Measurements from ENCODE around the gene AQP2.

GRCh38 chr12:49916129-49916919 is 34.2 kb upstream of the AQP2 start:
- TF ChIP-seq, protein P1, sequence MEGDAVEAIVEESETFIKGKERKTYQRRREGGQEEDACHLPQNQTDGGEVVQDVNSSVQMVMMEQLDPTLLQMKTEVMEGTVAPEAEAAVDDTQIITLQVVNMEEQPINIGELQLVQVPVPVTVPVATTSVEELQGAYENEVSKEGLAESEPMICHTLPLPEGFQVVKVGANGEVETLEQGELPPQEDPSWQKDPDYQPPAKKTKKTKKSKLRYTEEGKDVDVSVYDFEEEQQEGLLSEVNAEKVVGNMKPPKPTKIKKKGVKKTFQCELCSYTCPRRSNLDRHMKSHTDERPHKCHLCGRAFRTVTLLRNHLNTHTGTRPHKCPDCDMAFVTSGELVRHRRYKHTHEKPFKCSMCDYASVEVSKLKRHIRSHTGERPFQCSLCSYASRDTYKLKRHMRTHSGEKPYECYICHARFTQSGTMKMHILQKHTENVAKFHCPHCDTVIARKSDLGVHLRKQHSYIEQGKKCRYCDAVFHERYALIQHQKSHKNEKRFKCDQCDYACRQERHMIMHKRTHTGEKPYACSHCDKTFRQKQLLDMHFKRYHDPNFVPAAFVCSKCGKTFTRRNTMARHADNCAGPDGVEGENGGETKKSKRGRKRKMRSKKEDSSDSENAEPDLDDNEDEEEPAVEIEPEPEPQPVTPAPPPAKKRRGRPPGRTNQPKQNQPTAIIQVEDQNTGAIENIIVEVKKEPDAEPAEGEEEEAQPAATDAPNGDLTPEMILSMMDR (conservative IDR thresholded peaks at IDR 0.05; ENCODE audit: low read length) = no peak
- no peak for TF ChIP-seq EZH2phosphoT487 (IDR thresholded peaks at IDR 0.05; ENCODE audit: borderline replicate concordance, low read depth, low read length)
